HG02642 (cell line): ENCODE data around the gene OR10H4.
"Not testable (repeated sequence)": the region's sequence is repeated elsewhere in the genome, so short reads cannot be mapped to it uniquely, and the experiment has no call there.

Experiments
- ATAC-seq: cut with Tn5 transposase; IDR thresholded peaks from one replicate; pipeline ENCODE4 v1.9.1; 2021; ENCODE audit warnings: mild to moderate bottlenecking; ENCODE audit not compliant: unreplicated experiment, poor library complexity

OR10H4 gene

DNA sequence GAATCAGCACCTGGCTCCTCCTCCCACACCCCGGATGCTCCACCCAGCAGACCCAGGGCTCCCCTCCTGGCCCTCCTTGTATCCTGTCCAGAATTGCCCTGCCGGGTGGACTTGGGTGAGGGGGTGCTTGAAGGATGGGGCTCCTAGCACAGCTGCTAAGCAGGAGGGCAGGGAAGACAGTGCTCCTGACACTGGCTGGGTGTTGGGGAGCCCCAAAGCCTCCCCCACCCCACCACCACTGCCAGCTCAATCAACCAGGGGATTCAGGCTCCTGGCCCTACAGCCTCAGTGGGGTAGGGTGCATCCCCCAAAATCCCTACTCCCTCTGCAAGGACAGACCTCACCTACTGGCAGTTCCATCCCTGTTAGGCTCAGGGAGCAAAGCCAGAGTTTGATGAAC, 11.9 kb upstream of the OR10H4 start:
- no peak for ATAC-seq

DNA sequence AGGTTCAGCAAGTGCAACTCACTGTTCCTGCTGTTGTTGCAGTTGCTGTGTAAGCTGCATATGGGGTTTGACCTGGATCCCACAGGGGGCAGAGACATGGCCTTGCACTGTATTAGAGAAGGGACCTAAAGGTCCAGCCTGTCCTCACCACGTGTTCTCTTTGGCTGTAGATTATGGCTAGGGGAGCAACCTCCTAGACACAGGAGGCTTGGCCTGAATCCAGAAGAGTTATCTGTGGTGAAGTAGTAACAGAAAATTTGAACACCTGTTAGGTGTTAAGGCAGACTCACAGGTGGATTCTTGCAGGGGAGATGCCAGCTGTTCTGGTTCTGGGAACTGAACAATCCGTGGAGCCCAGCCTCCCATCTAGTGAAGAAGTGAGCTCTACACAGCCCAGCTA, 11.0 kb upstream of the OR10H4 start:
- ATAC-seq = no peak

DNA sequence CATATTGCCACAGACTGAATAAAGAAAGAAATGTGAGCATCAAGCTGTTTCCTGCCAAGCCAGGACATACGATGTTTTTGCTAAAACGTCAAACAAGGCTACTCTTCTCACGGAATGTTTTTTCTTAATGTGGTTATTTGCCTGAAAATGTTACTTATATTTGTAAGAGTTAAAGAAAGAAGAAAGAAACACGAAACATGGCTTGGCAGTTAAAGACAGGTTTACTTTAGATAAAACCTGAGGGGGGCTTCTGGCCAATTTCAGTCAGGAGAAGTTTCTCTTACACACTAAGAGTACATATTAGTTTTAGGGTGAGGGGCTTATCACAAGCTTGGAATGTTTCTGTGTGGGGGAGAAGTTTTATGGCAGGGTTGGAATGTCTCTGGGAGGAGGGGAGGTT, 4.4 kb upstream of the OR10H4 start:
- no peak for ATAC-seq

- ATAC-seq = no peak
These were observed 3.5 kb upstream of the OR10H4 start for GRCh38 chr19:15945301-15945700.

DNA sequence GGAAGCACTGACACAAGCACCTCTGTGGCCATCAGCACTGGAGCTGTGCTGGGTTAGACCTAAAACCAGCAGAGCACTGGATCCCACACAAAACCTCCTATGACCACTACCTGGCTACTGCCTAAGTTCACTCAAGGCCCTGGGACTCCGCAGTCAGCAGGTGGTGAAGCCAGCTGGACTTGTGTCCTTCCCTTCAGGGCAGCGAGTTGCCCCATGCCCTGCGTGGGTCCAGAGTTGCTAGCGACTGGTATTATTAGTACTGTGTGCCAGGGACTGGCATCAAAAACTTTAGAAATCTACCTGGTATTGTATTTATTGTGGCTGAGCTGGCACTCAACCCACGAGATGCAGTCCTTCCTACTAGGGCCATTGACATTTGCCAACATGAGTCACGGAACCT, 6.0 kb downstream of the OR10H4 start:
- ATAC-seq = no peak

DNA sequence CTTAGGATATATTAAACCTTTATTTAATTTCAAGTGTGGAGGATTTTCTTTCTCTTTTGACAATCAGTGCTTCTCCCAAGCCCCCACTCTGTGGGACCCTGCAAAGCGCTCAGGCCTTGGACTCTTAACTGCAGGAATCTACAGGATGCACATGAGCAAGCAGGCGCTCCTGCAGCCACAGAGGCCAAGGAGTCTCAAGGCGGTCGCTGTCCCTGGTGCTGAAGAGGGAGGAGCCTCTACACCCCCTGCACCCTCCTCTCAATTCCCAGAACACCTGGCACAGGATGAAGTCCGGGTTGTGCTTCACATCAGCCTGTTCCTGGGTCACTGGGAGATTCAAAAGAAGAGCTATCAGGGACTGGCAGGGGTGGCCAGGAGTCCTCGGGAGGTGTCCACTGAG, 13.5 kb downstream of the OR10H4 start:
- ATAC-seq = no peak

- no peak for ATAC-seq
These were observed 15.4 kb downstream of the OR10H4 start for GRCh38 chr19:15964231-15964630.

GRCh38 chr19:15971224-15971780, 22.5 kb downstream of the OR10H4 start:
- ATAC-seq = no peak

DNA sequence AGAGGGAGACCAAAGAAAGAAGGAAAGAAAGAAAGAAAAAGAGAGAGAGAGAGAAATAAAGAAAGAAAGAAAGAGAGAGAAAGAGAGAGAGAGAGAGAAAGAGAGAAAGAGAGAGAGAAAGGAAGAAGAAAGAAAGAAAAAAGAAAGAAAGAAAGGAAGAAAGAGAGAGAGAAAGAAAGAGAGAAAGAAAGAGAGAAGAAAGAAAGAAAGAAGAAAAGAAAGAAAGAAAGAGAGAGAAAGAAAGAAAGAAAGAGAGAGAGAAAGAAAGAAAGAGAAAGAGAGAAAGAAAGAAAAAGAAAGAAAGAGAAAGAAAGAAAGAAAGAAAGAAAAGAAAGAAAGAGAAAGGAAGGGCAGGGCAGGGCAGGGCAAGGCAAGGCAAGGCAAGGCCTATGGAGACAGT, 23.2 kb downstream of the OR10H4 start:
- ATAC-seq = not testable (repeated sequence)

DNA sequence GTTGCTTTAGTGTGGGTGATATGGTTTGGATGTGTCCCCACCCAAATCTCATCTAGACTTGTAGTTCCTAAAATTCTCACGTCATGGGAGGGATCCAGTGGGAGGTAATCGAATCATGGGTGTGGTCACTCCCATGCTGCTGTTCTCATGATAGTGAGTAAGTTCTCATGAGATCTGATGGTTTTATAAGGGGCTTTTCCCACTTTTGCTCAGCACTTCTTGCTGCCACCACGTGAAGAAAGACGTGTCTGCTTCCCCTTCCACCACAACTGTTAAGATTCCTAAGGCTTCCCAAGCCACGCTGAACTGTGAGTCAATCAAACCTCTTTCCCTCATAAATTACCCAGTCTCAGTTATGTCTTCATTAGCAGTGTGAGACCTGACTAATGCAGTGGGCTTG, 26.0 kb downstream of the OR10H4 start:
- no peak for ATAC-seq

DNA sequence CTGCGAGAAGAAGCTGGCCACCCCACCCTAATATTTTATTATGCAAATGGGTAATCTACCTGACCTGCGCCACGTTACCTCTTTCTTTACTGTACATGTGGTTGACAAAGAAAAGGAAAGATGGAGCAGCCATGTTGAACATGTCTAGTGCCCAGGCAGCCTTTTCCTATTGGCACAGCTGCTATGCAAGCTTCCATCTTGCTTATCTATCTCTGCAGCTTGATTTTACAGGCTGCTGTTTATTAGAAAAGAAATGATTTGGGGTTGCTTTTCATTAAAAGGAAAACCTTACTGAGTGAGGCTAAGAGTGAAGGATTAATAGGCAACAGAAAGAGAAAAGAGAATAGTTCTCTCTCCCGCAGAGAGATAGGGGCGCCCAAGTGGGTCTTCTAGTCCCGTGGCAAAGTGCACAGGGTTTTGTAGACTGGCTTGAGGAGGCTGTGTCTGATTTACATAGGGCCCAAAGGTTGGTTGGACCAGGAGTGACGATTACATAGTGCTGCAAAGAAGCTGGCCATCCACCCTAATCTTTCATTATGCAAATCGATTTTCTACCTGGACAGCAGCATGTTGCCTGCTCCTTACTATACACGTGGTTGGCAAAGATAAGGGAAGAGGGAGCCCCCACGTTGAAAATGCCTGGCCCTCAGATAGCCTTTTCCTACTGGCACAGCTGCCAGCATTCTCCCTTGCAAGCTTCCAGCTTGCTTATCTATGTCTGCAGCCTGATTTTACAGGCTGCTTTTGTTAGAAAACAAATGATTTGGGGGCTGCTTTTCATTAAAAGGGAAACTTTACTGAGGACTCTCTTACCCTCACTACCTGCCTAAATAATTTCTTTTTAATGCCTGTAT, 28.3 kb downstream of the OR10H4 start:
- ATAC-seq = no peak

DNA sequence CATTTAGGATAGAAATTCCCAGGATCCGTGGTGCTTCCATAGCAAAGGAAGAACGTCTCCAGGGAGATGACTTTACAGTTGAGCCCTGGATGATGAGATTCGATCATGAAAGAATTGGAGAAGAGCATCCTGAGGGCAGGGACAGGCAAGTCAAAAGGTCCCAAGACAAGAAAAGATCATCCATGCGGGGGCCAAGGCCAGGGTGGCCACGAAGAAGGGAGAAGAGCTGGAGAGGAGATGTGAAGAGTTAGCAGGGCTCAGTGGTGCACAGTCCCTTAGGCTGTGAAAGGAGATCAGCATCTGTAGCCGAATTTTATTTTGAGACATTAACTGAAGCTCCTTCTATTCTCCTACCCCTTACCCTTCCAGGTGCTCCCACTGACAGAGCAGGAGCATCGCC, 28.9 kb downstream of the OR10H4 start:
- ATAC-seq = no peak

- ATAC-seq = no peak
These were observed 30.5 kb downstream of the OR10H4 start for GRCh38 chr19:15979293-15979692.

- ATAC-seq = not testable (repeated sequence)
These were observed 37.0 kb downstream of the OR10H4 start for GRCh38 chr19:15985831-15986230.

- no peak for ATAC-seq
These were observed 37.9 kb downstream of the OR10H4 start for GRCh38 chr19:15986701-15987100.

- no peak for ATAC-seq
These were observed 41.1 kb downstream of the OR10H4 start for GRCh38 chr19:15989889-15990288.

DNA sequence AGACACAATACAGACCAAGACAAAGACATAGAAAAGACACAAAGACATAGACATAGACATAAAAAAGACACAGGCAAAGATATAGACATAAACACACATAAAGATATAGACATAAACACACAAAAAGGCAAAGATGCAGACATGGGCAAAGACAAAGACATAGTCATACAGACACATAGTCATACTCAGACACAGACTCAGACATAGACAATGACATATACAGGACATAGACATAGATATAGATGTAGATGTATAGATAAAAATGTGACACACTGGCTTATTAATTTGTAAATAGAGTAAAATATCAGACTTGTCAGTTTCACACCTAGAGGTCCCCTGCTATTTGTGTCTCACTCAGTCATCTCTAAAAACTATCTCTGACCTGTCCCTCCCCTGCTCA, 42.8 kb downstream of the OR10H4 start:
- no peak for ATAC-seq

GRCh38 chr19:15992014-15992413, 43.2 kb downstream of the OR10H4 start:
- no peak for ATAC-seq

DNA sequence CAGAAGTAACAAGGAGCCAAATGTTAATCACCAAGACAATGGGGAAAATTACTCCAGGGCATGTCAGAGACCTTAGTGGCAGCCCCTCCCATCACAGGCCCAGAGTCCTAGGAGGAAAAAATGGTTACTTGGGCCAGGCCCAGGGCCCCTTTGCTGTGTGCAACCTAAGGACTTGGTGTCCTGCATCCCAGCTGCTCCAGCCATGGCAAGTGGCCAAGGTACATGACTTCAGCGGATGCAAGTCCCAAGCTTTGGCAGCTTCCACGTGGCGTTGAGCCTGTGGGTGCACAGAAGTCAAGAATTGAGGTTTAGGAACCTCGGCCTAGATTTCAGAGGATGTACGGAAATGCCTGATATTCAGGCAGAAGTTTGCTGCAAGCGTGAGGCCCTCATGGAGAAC, 46.7 kb downstream of the OR10H4 start:
- no peak for ATAC-seq

DNA sequence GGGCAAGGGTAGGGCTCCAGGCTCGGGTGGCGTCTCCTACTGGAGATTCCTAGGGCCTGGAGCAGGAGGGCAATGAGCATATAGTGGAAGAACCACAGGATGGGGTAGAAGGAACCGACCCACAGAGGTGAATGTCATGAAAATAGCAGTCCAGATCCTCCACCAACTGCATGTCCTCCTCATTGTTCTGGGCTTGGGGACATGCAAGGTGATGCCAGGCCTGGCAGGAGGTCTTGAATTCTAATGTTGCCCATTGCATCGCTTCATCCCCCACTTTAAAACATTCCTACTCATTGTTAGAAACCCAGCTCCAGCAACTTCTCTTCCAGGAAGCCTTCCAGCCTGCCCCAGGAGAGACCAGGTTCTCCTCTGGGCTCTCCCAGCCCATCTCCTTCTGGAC, 49.4 kb downstream of the OR10H4 start:
- no peak for ATAC-seq
